Fibroblast of skin of back (primary cell): ENCODE results near the gene UNCX.

Experiments used
- DNase-seq: peaks from one replicate; pipeline ENCODE4 v3.0.0-alpha.2; 2013

UNCX gene

GRCh38 chr7:1244700-1245523 lies 12.2 kb downstream of the UNCX start:
- DNase-seq: no peak

- DNase-seq: no peak
Observed at GRCh38 chr7:1245524-1246050, 12.9 kb downstream of the UNCX start.

GRCh38 chr7:1246160-1246870 lies 13.6 kb downstream of the UNCX start:
- no peak for DNase-seq

GRCh38 chr7:1246871-1247526 lies 14.3 kb downstream of the UNCX start:
- DNase-seq: no peak

GRCh38 chr7:1247527-1248041 lies 14.9 kb downstream of the UNCX start:
- no peak for DNase-seq

- no peak for DNase-seq
Observed at GRCh38 chr7:1248143-1248915, 15.7 kb downstream of the UNCX start.

GRCh38 chr7:1248916-1249581 lies 16.4 kb downstream of the UNCX start:
- no peak for DNase-seq

GRCh38 chr7:1249731-1250130 lies 17.1 kb downstream of the UNCX start:
- no peak for DNase-seq

- no peak for DNase-seq
Observed at GRCh38 chr7:1250901-1251300, 18.2 kb downstream of the UNCX start.

- DNase-seq: no peak
Observed at GRCh38 chr7:1251796-1252539, 19.3 kb downstream of the UNCX start.

GRCh38 chr7:1252540-1253090 lies 19.9 kb downstream of the UNCX start:
- no peak for DNase-seq

- DNase-seq: no peak
Observed at GRCh38 chr7:1253681-1254181, 21.1 kb downstream of the UNCX start.

- DNase-seq: no peak
Observed at GRCh38 chr7:1254281-1255079, 21.8 kb downstream of the UNCX start.

- DNase-seq: no peak
Observed at GRCh38 chr7:1255080-1255816, 22.6 kb downstream of the UNCX start.

GRCh38 chr7:1255817-1256340 lies 23.2 kb downstream of the UNCX start:
- DNase-seq: no peak

GRCh38 chr7:1256621-1257020 lies 23.9 kb downstream of the UNCX start:
- no peak for DNase-seq

- no peak for DNase-seq
Observed at GRCh38 chr7:1257221-1257620, 24.5 kb downstream of the UNCX start.

- no peak for DNase-seq
Observed at GRCh38 chr7:1257863-1258262, 25.2 kb downstream of the UNCX start.
